Measurements from ENCODE around the gene AQP12B. TPM values are rescaled to one million over a fixed set of nuclear protein-coding genes. Genes with fewer than 3 reads are reported as not detected.
A peak's percentile ranks its signal among the peaks of the same experiment; 100 is the strongest.

Gene AQP12B
- total RNA-seq, 4 donors from 2014 or later, result not detected

- DNase-seq (ENCODE audit: low spot score in 2 of 2), result peak in 1 of 2 donors; percentile 58
- TF ChIP-seq CTCF (IDR thresholded peaks at IDR 0.05) (no peak), POLR2A (IDR thresholded peaks at IDR 0.05) (no peak)
- WGBS, 2 donors, result 93 to 97% methylated on average over 18 to 21 of the region's 21 CpGs
- H3K4me3 ChIP-seq (ENCODE audit: low read depth, poor library complexity, severe bottlenecking), result no peak overlapping the region
- intact Hi-C loops (cut with DNase I; ENCODE audit: low total_unique reads), result no loop called here
Observed at GRCh38 chr2:240630771-240631547, 51.7 kb downstream of the AQP12B start.

GRCh38 chr2:240629968-240630770 is 52.5 kb downstream of the AQP12B start:
- TF ChIP-seq CTCF (IDR thresholded peaks at IDR 0.05) (no peak), POLR2A (IDR thresholded peaks at IDR 0.05) (no peak)
- DNase-seq (ENCODE audit: low spot score in 2 of 2), result peak in 1 of 2 donors; percentile 77
- H3K4me3 ChIP-seq (ENCODE audit: low read depth, poor library complexity, severe bottlenecking), result no peak overlapping the region
- WGBS, 2 donors, result 93 to 94% methylated on average over 45 to 46 of the region's 50 CpGs
- intact Hi-C loops (cut with DNase I; ENCODE audit: low total_unique reads), result no loop called here

GRCh38 chr2:240629619-240629967 is 53.1 kb downstream of the AQP12B start:
- TF ChIP-seq CTCF (IDR thresholded peaks at IDR 0.05) (no peak), POLR2A (IDR thresholded peaks at IDR 0.05) (no peak)
- intact Hi-C loops (cut with DNase I; ENCODE audit: low total_unique reads), result no loop called here
- no peak overlapping the region for H3K4me3 ChIP-seq (ENCODE audit: low read depth, poor library complexity, severe bottlenecking)
- WGBS, 2 donors, result 76 to 82% methylated on average over 5 of the region's 5 CpGs
- peak in 1 of 2 donors; percentile 53 for DNase-seq (ENCODE audit: low spot score in 2 of 2)

- TF ChIP-seq POLR2A (IDR thresholded peaks at IDR 0.05), result no peak
- TF ChIP-seq CTCF (IDR thresholded peaks at IDR 0.05), result no peak
- intact Hi-C loops (cut with DNase I; ENCODE audit: low total_unique reads), result no loop called here
- no peak overlapping the region for H3K4me3 ChIP-seq (ENCODE audit: low read depth, poor library complexity, severe bottlenecking)
- 72 to 80% methylated on average over 13 to 20 of the region's 20 CpGs for WGBS, 2 donors
- peak in 1 of 2 donors; percentile 83 for DNase-seq (ENCODE audit: low spot score in 2 of 2)
Observed at GRCh38 chr2:240628808-240629618, 53.7 kb downstream of the AQP12B start.

- no peak overlapping the region for H3K4me3 ChIP-seq (ENCODE audit: low read depth, poor library complexity, severe bottlenecking)
- WGBS, 2 donors, result 83 to 87% methylated on average over 7 of the region's 7 CpGs
- intact Hi-C loops (cut with DNase I; ENCODE audit: low total_unique reads), result no loop called here
- no peak for TF ChIP-seq CTCF (IDR thresholded peaks at IDR 0.05)
- DNase-seq (ENCODE audit: low spot score in 2 of 2), result peak in 1 of 2 donors; percentile 65
Observed at GRCh38 chr2:240628507-240628807, 54.2 kb downstream of the AQP12B start.
